GM18868 (cell line): ENCODE measurements around the gene TRPC6.
"Not testable (repeated sequence)": the region's sequence is repeated elsewhere in the genome, so short reads cannot be mapped to it uniquely, and the experiment has no call there.

Experiments
- ATAC-seq: cut with Tn5 transposase; IDR thresholded peaks from one replicate; pipeline ENCODE4 v1.9.1; 2021; ENCODE audit warnings: mild to moderate bottlenecking, moderate library complexity; ENCODE audit not compliant: unreplicated experiment

TRPC6 gene

GRCh38 chr11:101523634-101524260 is 60.1 kb downstream of the TRPC6 start:
- no peak for ATAC-seq

GRCh38 chr11:101523193-101523592 is 60.6 kb downstream of the TRPC6 start:
- no peak for ATAC-seq

- no peak for ATAC-seq
These were observed 62.0 kb downstream of the TRPC6 start for GRCh38 chr11:101521821-101522220.

GRCh38 chr11:101516546-101516945 is 67.3 kb downstream of the TRPC6 start:
- ATAC-seq = no peak

GRCh38 chr11:101511065-101511464 is 72.7 kb downstream of the TRPC6 start:
- no peak for ATAC-seq

GRCh38 chr11:101510591-101510990 is 73.2 kb downstream of the TRPC6 start:
- no peak for ATAC-seq

GRCh38 chr11:101509922-101510321 is 73.9 kb downstream of the TRPC6 start:
- no peak for ATAC-seq

- ATAC-seq = no peak
These were observed 75.4 kb downstream of the TRPC6 start for GRCh38 chr11:101508370-101508769.

GRCh38 chr11:101498891-101499290 is 84.9 kb downstream of the TRPC6 start:
- ATAC-seq = no peak

GRCh38 chr11:101497291-101497690 is 86.5 kb downstream of the TRPC6 start:
- ATAC-seq = no peak

GRCh38 chr11:101487775-101488174 is 96.0 kb downstream of the TRPC6 start:
- ATAC-seq = no peak

GRCh38 chr11:101482556-101483124 is 101.2 kb downstream of the TRPC6 start:
- ATAC-seq = no peak

- ATAC-seq = no peak
These were observed 105.0 kb downstream of the TRPC6 start for GRCh38 chr11:101478587-101479369.

- ATAC-seq = no peak
These were observed 105.9 kb downstream of the TRPC6 start for GRCh38 chr11:101477926-101478325.

GRCh38 chr11:101476191-101476590 is 107.6 kb downstream of the TRPC6 start:
- ATAC-seq = no peak

GRCh38 chr11:101475699-101476098 is 108.1 kb downstream of the TRPC6 start:
- ATAC-seq = no peak

- no peak for ATAC-seq
These were observed 109.1 kb downstream of the TRPC6 start for GRCh38 chr11:101474666-101475065.

GRCh38 chr11:101470881-101471520 is 112.8 kb downstream of the TRPC6 start:
- ATAC-seq = no peak

- ATAC-seq = no peak
These were observed 113.4 kb downstream of the TRPC6 start for GRCh38 chr11:101470419-101470818.

GRCh38 chr11:101466352-101466751 is 117.5 kb downstream of the TRPC6 start:
- ATAC-seq = no peak

GRCh38 chr11:101464388-101464787 is 119.4 kb downstream of the TRPC6 start:
- ATAC-seq = not testable (repeated sequence)

- no peak for ATAC-seq
These were observed 124.8 kb downstream of the TRPC6 start for GRCh38 chr11:101459020-101459419.
